Nephron (organoid): Measurements from ENCODE around the gene MDK.

Source experiments
- H3K27ac Mint-ChIP-seq, 3 experiments: 2 replicates each; pipeline ENCODE4 v1.8.0; 2020; ENCODE audit warnings: mixed read lengths in 3 of 3, mild to moderate bottlenecking in 2 of 3, moderate library complexity in 1 of 3
- H3K27me3 Mint-ChIP-seq: 2 replicates; pipeline ENCODE4 v1.8.0; 2021; ENCODE audit warnings: low read depth, mild to moderate bottlenecking, moderate library complexity, mixed read lengths
- H3K36me3 Mint-ChIP-seq: 2 replicates; pipeline ENCODE4 v1.8.0; 2020; ENCODE audit warnings: low read depth, mixed read lengths
- H3K4me1 Mint-ChIP-seq: 2 replicates; pipeline ENCODE4 v1.8.0; 2020; ENCODE audit warnings: mixed read lengths
- H3K4me3 Mint-ChIP-seq, 3 experiments: 2 replicates each; pipeline ENCODE4 v1.8.0; 2020; ENCODE audit warnings: mild to moderate bottlenecking in 3 of 3, mixed read lengths in 3 of 3, moderate library complexity in 2 of 3
- H3K9me3 Mint-ChIP-seq: 2 replicates; pipeline ENCODE4 v1.8.0; 2020; ENCODE audit warnings: mixed read lengths
- TF ChIP-seq, protein P1 (sequence below), 3 experiments: fragments of 200-600 bp; sonication (generic); IDR thresholded peaks; one replicate each; pipeline ENCODE4 v1.5.0; 2021; ENCODE audit warnings: antibody characterized with exemption in 3 of 3; ENCODE audit not compliant: unreplicated experiment in 3 of 3

Gene MDK

DNA sequence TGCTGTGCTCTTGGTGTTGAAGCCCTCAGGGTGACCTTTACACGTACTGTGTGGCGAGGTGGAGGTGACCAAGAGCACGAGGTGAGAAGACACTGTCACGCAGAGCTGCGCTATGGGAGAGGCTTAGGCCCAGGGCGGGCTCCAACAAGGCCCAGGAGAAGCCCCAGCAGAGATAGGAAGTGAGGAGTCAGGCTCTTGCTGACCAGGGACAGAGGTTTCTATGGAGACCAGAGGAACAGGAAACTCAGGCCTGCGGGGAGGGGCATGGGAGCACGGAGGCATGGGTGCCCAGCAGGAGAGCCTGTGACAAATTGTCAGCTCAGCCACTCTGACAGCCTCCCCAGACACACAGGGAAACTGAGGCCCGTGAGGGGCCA lies 18.4 kb upstream of the MDK start:
- TF ChIP-seq, protein P1, sequence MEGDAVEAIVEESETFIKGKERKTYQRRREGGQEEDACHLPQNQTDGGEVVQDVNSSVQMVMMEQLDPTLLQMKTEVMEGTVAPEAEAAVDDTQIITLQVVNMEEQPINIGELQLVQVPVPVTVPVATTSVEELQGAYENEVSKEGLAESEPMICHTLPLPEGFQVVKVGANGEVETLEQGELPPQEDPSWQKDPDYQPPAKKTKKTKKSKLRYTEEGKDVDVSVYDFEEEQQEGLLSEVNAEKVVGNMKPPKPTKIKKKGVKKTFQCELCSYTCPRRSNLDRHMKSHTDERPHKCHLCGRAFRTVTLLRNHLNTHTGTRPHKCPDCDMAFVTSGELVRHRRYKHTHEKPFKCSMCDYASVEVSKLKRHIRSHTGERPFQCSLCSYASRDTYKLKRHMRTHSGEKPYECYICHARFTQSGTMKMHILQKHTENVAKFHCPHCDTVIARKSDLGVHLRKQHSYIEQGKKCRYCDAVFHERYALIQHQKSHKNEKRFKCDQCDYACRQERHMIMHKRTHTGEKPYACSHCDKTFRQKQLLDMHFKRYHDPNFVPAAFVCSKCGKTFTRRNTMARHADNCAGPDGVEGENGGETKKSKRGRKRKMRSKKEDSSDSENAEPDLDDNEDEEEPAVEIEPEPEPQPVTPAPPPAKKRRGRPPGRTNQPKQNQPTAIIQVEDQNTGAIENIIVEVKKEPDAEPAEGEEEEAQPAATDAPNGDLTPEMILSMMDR (IDR thresholded peaks at IDR 0.05; ENCODE audit: unreplicated experiment in 3 of 3), result no peak
- Mint-ChIP-seq H3K27me3 (no peaks in the 10 kb centered on the region), H3K4me3 (peak overlapping the region; percentile 29 to 74 (median 48)), H3K27ac (peak overlapping the region; percentile 40 to 84 (median 70)), H3K9me3 (no peaks in the 10 kb centered on the region), H3K4me1 (peaks cover 46% of the 10 kb centered on the region), H3K36me3 (no peaks in the 10 kb centered on the region)

- TF ChIP-seq, protein P1 (IDR thresholded peaks at IDR 0.05; ENCODE audit: unreplicated experiment in 3 of 3), result no peak
These were observed 17.9 kb upstream of the MDK start for GRCh38 chr11:46363455-46364005.

GRCh38 chr11:46364056-46364455 lies 17.4 kb upstream of the MDK start:
- peak overlapping the region in 2 of 3 experiments; percentile 23 to 69 for H3K4me3 Mint-ChIP-seq

More at GRCh38 chr11:46363455-46364005, 17.9 kb upstream of the MDK start:
- no peaks in the 10 kb centered on the region for H3K9me3 Mint-ChIP-seq
- peak overlapping the region; percentile 32 to 70 (median 54) for H3K27ac Mint-ChIP-seq
- H3K4me3 Mint-ChIP-seq, result peak overlapping the region in 2 of 3 experiments; percentile 23 to 69
- peaks cover 51% of the 10 kb centered on the region for H3K4me1 Mint-ChIP-seq
- H3K27me3 Mint-ChIP-seq, result no peaks in the 10 kb centered on the region
- H3K36me3 Mint-ChIP-seq, result peaks cover 3% of the 10 kb centered on the region

DNA sequence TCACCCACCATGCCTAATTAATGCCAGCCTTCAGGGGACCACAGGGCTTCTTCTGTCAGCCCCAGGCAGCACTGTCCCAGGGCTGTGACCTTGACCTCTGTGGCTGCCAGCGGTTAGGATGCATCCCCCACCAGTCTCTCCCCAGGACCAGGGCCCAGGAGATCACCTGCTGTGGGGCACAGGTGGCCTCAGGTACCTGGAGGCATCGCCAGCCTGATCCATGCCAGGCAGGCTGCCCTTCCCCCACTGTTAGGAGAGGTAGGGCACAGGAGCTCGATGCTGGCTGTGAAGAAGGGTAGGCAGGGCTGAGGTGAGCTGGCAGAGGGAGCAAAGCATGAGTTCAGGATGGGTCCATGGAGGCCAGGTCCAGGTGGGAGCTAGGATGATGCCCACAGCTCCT lies 16.7 kb upstream of the MDK start:
- no peaks in the 10 kb centered on the region for H3K27me3 Mint-ChIP-seq
- peak overlapping the region in 1 of 3 experiments; percentile 29 for H3K4me3 Mint-ChIP-seq
- peak overlapping the region in 1 of 3 experiments; percentile 61 for H3K27ac Mint-ChIP-seq
- H3K4me1 Mint-ChIP-seq, result peaks cover 59% of the 10 kb centered on the region
- TF ChIP-seq, protein P1 (IDR thresholded peaks at IDR 0.05; ENCODE audit: unreplicated experiment in 3 of 3), result no peak
- no peaks in the 10 kb centered on the region for H3K9me3 Mint-ChIP-seq
- H3K36me3 Mint-ChIP-seq, result peaks cover 7% of the 10 kb centered on the region

More at GRCh38 chr11:46364056-46364455, 17.4 kb upstream of the MDK start:
- TF ChIP-seq, protein P1 (IDR thresholded peaks at IDR 0.05; ENCODE audit: unreplicated experiment in 3 of 3), result no peak
- Mint-ChIP-seq H3K36me3 (peaks cover 4% of the 10 kb centered on the region), H3K27ac (peak overlapping the region; percentile 32 to 70 (median 54)), H3K9me3 (no peaks in the 10 kb centered on the region), H3K4me1 (peaks cover 53% of the 10 kb centered on the region), H3K27me3 (no peaks in the 10 kb centered on the region)

DNA sequence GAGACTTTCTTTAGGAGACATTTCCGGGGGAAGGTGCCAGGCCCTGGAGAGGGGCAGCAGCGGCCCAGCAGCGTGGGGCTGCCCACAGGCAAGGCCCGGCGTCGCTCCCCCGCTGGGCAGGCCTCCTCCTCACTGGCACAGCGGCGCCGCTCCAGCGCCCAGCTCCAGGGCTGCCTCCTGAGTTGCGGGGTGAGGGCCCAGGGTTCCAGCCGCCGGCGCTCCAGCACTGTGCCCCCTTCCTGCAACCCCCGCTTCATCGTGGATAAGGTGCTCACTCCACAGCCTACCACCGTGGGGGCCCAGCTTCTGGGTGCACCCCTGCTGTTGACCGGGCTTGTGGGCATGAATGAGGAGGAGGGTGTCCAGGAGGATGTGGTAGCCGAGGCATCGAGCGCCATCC lies 15.2 kb upstream of the MDK start:
- Mint-ChIP-seq H3K9me3 (no peaks in the 10 kb centered on the region), H3K36me3 (peaks cover 11% of the 10 kb centered on the region), H3K4me3 (no peak overlapping the region), H3K4me1 (peaks cover 59% of the 10 kb centered on the region), H3K27ac (no peak overlapping the region), H3K27me3 (no peaks in the 10 kb centered on the region)
- TF ChIP-seq, protein P1 (IDR thresholded peaks at IDR 0.05; ENCODE audit: unreplicated experiment in 3 of 3), result no peak

DNA sequence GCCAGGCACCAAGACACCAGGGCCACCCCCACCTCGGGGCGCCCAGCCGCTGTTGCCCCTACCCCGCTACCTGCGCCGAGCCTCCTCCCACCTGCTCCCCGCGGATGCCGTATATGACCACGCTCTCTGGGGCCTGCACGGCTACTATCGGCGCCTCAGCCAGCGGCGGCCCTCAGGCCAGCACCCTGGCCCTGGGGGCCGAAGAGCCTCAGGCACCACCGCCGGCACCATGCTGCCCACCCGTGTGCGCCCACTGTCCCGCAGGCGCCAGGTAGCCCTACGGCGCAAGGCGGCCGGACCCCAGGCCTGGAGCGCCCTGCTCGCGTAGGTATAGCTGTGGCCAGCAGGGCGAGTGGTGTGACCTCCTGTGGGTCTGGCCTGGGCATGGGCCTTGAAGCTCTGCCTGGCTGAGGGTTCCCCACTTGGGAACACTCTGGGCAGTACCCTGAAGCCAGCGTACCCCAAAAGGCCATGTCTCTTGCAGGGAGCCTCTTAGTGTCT lies 14.8 kb upstream of the MDK start:
- peaks cover 56% of the 10 kb centered on the region for H3K4me1 Mint-ChIP-seq
- H3K4me3 Mint-ChIP-seq, result peak overlapping the region in 1 of 3 experiments; percentile 35
- TF ChIP-seq, protein P1 (IDR thresholded peaks at IDR 0.05; ENCODE audit: unreplicated experiment in 3 of 3), result no peak
- H3K27ac Mint-ChIP-seq, result no peak overlapping the region
- no peaks in the 10 kb centered on the region for H3K9me3 Mint-ChIP-seq
- H3K27me3 Mint-ChIP-seq, result no peaks in the 10 kb centered on the region
- H3K36me3 Mint-ChIP-seq, result peaks cover 11% of the 10 kb centered on the region
